Stimulated activated CD4-positive, alpha-beta T cell treated with anti-CD3 and anti-CD28 coated beads, TNF-alpha, amount 100 ng/mL, for 1 hour (primary cell): Measurements from ENCODE around the gene RCBTB1.
A peak's percentile ranks its signal among the peaks of the same experiment; 100 is the strongest.
"Not testable (repeated sequence)": the region's sequence is repeated elsewhere in the genome, so short reads cannot be mapped to it uniquely, and the experiment has no call there.

ENCODE experiments used
- DNase-seq, 3 donors: peaks; one replicate each; pipeline ENCODE4 v3.0.0-alpha.2; 2020; ENCODE audit warnings: low read depth in 3 of 3, low spot score in 1 of 3

RCBTB1 gene

GRCh38 chr13:49585220-49586157 lies at the start of gene RCBTB1:
RCBTB1 (minus strand) TSS chr13:49585558; CDS start chr13:49567279, 18,279 bp downstream.
- DNase-seq, result peak; percentile 7 to 54 (median 31)

GRCh38 chr13:49633710-49634109 lies 48.4 kb upstream of the RCBTB1 start:
- DNase-seq, result no peak

- no peak for DNase-seq
These were observed 46.8 kb upstream of the RCBTB1 start for GRCh38 chr13:49632156-49632555.

GRCh38 chr13:49630580-49630979 lies 45.2 kb upstream of the RCBTB1 start:
- DNase-seq, result no peak

GRCh38 chr13:49629947-49630346 lies 44.6 kb upstream of the RCBTB1 start:
- DNase-seq, result no peak

GRCh38 chr13:49629196-49629938 lies 44.0 kb upstream of the RCBTB1 start:
- no peak for DNase-seq

GRCh38 chr13:49627831-49628652 lies 42.7 kb upstream of the RCBTB1 start, which contains the start of gene ARL11:
ARL11 (plus strand) TSS chr13:49628507; CDS start chr13:49630448, 1,941 bp downstream.
- peak in 2 of 3 donors; percentile 11 to 32 for DNase-seq

GRCh38 chr13:49625392-49626079 lies 40.2 kb upstream of the RCBTB1 start:
- DNase-seq, result no peak

GRCh38 chr13:49624229-49624628 lies 38.9 kb upstream of the RCBTB1 start:
- DNase-seq, result no peak

- DNase-seq, result no peak
These were observed 37.0 kb upstream of the RCBTB1 start for GRCh38 chr13:49622174-49622946.

- DNase-seq, result no peak
These were observed 34.8 kb upstream of the RCBTB1 start for GRCh38 chr13:49620170-49620621.

GRCh38 chr13:49616676-49617065 lies 31.3 kb upstream of the RCBTB1 start:
- DNase-seq, result no peak

GRCh38 chr13:49615836-49616675 lies 30.7 kb upstream of the RCBTB1 start:
- DNase-seq, result no peak

- DNase-seq, result not testable (repeated sequence)
These were observed 26.7 kb upstream of the RCBTB1 start for GRCh38 chr13:49612042-49612441.

- no peak for DNase-seq
These were observed 24.8 kb upstream of the RCBTB1 start for GRCh38 chr13:49610176-49610575.

GRCh38 chr13:49608651-49609331 lies 23.4 kb upstream of the RCBTB1 start:
- DNase-seq, result no peak

GRCh38 chr13:49607761-49608160 lies 22.4 kb upstream of the RCBTB1 start:
- DNase-seq, result no peak
